ENCODE measurements around the gene PTCH2. TPM values are rescaled to one million over a fixed set of nuclear protein-coding genes. Genes with fewer than 3 reads are reported as not detected.

PTCH2 gene
- total RNA-seq, 1 experiment from 2014 or later, result 1.1 TPM

GRCh38 chr1:44853201-44853600 lies 10.1 kb upstream of the PTCH2 start:
- ChIA-PET CTCF (interaction anchor here (0.6 kb wide), 1 partner anchor 537 kb away, joined by 3 read pairs; no protein-coding TSS in a partner anchor), POLR2A (no interaction called here)
- peaks cover 12% of the 10 kb centered on the region for H3K4me1 Mint-ChIP-seq

More at GRCh38 chr1:44853201-44853600, 10.1 kb upstream of the PTCH2 start:
- H3K4me3 Mint-ChIP-seq, result no peak overlapping the region
- DNase-seq (ENCODE audit: low spot score) (no peak), ATAC-seq (no peak)
- H3K9me3 Mint-ChIP-seq, result no peaks in the 10 kb centered on the region
- H3K36me3 Mint-ChIP-seq, result peaks cover 7% of the 10 kb centered on the region
- H3K27ac Mint-ChIP-seq, result no peak overlapping the region
- no peaks in the 10 kb centered on the region for H3K27me3 Mint-ChIP-seq (ENCODE audit: low read depth)
- no peak for TF ChIP-seq IRF2 (CRISPR knock-in tag; IDR thresholded peaks at IDR 0.05; ENCODE audit: borderline replicate concordance, low read depth)
- TF ChIP-seq OVOL2 (CRISPR knock-in tag; IDR thresholded peaks at IDR 0.05; ENCODE audit: borderline replicate concordance), result no peak
- TF ChIP-seq ATF1 (CRISPR knock-in tag; IDR thresholded peaks at IDR 0.05), result no peak
- no peak for TF ChIP-seq STAT6 (CRISPR knock-in tag; conservative IDR thresholded peaks at IDR 0.05; ENCODE audit: low read depth)
- no peak for TF ChIP-seq ZNF671 (CRISPR knock-in tag; IDR thresholded peaks at IDR 0.05)
- no peak for TF ChIP-seq ZNF396 (CRISPR knock-in tag; IDR thresholded peaks at IDR 0.05; ENCODE audit: borderline replicate concordance)
- no peak for TF ChIP-seq ZNF138 (CRISPR knock-in tag; conservative IDR thresholded peaks at IDR 0.05)
- TF ChIP-seq TCF7 (CRISPR knock-in tag; IDR thresholded peaks at IDR 0.05; ENCODE audit: low read depth), result no peak
- TF ChIP-seq KAT7 (CRISPR knock-in tag; IDR thresholded peaks at IDR 0.05; ENCODE audit: borderline replicate concordance), result no peak
- no peak for TF ChIP-seq ERG (CRISPR knock-in tag; IDR thresholded peaks at IDR 0.05)
- no peak for TF ChIP-seq NFE2L1 (CRISPR knock-in tag; IDR thresholded peaks at IDR 0.05)
- TF ChIP-seq ARID4B (CRISPR knock-in tag; IDR thresholded peaks at IDR 0.05; ENCODE audit: borderline replicate concordance), result no peak
- no peak for TF ChIP-seq ZMAT4 (CRISPR knock-in tag; IDR thresholded peaks at IDR 0.05)

Data from WTC11 (cell line).